NCI-H69 (cell line): ENCODE data around the gene FAM181B.

Source experiments
- DNase-seq: peaks from one replicate; lab custom pipeline; 2025; lab: John Stamatoyannopoulos, UW

Gene FAM181B, protein sequence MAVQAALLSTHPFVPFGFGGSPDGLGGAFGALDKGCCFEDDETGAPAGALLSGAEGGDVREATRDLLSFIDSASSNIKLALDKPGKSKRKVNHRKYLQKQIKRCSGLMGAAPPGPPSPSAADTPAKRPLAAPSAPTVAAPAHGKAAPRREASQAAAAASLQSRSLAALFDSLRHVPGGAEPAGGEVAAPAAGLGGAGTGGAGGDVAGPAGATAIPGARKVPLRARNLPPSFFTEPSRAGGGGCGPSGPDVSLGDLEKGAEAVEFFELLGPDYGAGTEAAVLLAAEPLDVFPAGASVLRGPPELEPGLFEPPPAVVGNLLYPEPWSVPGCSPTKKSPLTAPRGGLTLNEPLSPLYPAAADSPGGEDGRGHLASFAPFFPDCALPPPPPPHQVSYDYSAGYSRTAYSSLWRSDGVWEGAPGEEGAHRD

GRCh38 chr11:82733444-82734119 lies at the start of gene FAM181B:
Gene FAM181B (minus strand): TSS chr11:82733864. CDS start chr11:82733729, 135 bp downstream.
- DNase-seq = peak; percentile 91

DNA sequence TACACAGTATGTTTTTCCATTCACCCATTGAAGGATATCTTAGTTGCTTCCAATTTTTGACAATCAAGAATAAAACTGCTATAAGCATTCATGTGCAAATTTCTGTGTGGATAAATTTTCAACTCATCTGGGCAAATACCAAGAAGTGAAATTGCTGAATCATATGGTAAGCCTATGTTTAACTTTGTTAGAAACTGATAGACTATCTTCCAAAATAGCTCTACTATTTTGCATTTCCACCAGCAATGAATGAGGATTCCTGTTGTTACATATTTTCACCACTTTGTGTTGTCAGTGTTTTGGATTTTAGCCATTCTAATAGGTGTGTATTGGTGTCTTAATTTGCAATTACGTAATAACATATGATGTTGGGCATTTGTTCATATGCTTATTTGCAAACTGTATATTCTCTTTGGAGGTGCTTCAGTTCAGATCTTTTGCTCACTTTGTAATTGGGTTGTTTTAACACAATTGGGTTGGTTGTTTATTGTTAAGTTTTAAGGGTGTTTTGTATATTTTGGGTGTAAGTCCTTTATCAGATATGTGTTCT lies 49.2 kb upstream of the FAM181B start:
- DNase-seq = no peak

DNA sequence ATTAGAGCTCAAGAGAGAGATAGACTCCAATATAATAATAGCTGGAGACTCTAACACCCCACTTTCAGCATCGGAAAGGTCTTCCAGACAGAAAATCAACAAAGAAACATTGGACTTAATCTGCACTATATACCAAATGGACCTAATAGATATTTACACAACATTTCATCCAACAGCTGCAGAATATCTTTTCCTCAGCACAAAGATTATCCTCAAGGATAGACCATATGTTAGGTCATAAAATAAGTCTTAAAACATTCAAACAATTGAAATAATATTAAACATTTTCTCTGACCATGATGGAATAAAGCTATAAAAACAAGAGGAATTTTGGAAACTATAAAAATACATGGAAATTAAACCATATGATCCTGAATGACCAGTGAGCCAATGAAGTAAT lies 45.1 kb upstream of the FAM181B start:
- DNase-seq = no peak

DNA sequence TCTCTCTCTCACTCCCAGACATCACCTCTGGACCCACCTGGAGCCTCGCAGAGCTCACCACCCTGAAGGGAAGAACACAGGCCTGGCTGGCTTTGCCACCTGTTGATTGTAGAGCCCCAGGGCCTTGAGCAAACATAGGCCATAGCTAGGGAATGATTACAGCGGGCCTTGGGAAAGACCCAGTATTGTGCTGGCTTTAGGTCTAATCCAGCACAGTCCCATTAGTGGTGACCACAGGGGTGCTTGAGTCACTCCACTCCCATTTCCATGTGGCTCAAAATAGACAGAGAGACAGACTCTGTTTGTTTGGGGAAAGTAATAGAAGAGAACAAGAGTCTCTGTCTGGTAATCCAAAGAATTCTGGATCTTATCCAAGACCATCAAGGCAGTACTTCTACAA lies 42.7 kb upstream of the FAM181B start:
- peak; percentile 87 for DNase-seq

DNA sequence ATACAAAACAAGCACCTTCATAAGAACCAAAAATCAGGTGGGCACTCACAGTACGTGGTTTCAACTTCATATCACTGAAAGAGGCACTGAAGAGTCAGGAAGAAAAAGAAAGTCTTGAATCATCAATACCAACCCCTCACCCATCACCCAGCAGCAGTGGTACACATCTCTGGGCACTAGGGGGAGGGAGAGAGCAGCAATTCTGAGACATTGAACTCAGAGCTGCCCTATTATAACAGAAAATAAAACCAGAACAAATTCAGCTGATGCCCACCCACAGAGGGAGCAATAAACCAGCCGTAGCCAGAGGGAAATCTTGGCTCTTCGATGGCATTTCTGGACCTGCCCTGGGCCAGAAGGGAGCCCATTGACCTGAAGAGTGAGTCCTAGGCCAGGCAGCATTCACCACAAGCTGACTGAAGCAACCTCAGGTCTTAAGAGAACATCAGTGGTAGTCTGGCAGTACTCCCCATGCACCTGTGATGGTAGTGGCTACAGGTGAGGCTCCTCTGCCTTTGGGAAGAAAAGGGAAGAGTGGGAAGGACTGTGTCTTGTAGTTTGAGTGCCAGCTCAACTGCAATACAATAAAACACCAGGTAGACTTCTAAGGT lies 42.2 kb upstream of the FAM181B start:
- DNase-seq = peak; percentile 70

DNA sequence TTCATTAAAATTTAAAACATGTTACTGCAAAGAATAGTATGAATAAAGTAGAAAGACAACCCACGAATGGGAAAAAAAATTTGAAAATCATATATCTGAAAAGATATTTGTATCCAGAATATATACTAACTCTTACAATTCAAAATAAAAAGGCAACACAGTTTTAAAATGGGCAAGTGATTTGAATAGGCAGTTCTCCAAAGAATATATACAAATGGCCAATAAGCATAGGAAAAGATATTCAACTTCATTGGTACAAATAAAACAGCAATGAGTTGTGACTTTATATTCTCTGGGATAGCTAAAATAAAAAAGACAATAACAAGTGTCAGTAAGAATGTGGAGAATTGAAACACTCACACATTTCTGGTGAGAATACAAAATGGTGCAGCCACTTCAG lies 41.6 kb upstream of the FAM181B start:
- DNase-seq = no peak

GRCh38 chr11:82771781-82772180 lies 38.1 kb upstream of the FAM181B start:
- DNase-seq = no peak

DNA sequence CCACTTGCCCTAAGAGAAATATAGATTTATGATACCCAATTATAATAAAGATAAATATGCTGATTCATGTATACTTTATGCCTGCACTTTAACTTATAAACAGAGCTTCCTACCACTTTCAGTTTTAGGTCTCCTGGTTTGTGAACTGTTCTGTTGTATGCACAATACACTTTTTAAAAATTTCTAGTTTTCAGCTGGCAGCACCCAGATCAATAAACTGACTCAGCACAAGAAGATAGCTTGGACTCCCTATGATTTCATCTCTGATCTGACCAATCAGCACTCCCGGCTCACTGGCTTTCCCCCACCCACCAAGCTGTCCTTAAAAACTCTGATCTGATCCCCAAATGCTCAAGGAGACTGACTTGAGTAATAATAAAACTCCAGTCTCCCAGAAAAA lies 33.5 kb upstream of the FAM181B start:
- DNase-seq = no peak

GRCh38 chr11:82765466-82766034 lies 31.9 kb upstream of the FAM181B start:
- DNase-seq = peak; percentile 70

DNA sequence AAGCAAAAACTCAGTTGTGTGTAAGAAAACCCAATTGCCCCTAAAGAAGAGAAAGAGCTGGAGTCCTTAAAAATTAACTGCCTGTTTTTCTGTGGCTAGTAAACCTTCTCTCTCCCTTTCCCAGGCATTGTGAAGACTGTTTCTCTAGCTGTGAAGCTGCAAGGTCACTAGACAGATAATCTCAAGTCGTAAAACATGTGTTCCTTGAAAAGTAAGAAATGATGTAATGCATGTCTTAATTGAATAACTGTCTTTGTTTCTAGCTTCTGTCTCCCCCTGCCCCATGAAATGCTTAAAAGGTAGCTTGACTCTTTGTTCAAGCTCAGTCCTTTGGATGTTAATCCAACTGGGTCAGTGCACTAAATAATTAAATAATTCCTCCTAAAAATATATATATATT lies 29.5 kb upstream of the FAM181B start:
- no peak for DNase-seq

DNA sequence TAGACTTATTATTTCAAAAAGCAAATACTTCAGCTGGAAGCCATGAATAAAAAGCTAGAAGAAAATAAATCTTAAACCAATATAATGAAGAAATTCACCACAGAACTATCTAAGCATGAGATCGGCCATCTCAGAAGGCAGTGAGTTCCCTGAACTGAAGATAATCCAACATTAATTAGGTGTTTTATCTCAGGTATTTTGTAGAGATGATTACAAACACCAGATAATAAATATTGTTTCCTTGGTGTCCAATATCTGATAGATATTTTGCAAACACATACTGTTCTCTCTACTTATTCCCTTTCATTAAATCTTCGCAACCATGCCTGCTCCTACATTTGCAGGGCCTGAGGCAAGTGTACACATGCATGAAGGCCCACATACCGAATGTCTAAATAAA lies 26.0 kb upstream of the FAM181B start:
- DNase-seq = no peak

DNA sequence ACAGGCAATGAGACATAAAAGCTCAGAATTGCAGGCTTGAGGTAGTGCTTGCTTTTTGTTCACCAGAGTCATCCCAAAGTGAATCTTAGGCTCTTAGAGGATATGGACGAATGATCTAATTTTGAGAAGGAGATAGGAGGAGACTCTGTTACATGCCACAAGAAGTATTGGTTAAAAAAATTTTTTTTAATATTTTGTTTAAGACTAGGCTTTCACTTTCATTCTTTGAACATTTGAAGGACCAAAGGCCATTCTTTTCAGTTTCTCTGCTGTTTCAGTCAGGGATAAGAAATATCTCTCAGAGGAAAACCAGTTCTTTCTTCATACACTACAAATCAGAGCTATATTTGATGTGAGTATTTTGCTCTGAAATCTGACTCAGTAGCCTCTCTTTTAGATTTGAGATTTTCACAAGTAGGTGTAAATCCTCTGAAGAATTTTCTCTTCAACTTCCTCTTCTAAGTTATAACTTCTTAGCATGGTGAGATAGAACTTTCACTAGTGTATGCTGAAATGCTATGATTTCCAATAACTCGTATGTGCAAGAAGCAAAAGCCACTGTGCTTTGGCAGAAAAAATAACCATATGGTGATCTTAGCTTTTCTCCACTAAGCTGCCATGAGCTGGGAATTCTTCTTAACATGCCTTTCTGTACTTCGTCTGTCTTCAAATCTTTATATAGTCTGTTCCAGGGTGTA lies 24.1 kb upstream of the FAM181B start:
- DNase-seq = no peak

GRCh38 chr11:82756765-82757639 lies 23.3 kb upstream of the FAM181B start:
- DNase-seq = peak; percentile 9

- DNase-seq = no peak
Observed at GRCh38 chr11:82754410-82754809, 20.7 kb upstream of the FAM181B start.

DNA sequence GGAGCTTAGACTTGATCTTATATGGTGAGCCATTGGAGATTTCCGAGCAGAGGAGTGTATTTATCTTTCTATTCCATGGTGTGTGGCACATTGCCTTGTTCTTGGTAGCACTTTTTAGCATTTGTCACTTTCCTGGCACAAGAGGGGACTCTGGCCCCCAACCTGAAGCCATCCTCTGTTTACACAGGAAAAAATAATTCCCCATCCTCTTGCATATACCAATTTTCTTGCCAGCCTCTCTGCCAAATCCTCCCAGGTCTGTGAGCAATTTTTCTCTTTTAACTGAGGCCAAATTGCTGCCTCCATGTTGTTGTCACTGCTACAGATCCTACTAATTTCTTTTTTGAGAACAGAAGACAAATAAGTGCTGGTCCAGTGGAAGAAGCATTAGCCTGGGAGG lies 20.3 kb upstream of the FAM181B start:
- DNase-seq = no peak

- DNase-seq = no peak
Observed at GRCh38 chr11:82752801-82753200, 19.1 kb upstream of the FAM181B start.

GRCh38 chr11:82750643-82751139 lies 17.0 kb upstream of the FAM181B start:
- peak; percentile 62 for DNase-seq

- no peak for DNase-seq
Observed at GRCh38 chr11:82747471-82747870, 13.8 kb upstream of the FAM181B start.

DNA sequence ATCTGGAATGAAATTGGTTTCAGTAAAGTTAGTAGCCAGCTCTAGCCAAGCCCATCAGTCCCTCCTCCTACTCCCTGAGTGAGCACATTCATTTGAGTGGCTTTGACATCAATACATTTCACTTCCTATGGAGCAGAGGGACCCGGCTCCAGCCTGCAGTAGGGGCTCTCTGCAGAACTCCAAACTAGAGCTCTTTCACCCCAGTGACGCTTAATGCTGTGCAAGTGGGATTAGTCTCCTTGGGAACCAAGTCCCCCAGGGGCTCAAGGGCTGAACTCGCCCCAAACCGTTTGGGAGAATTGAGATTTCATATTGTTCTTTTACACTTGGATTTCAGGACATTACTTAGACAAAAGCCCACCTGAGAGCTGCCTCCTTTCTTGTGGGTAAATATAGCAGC lies 4.4 kb upstream of the FAM181B start:
- DNase-seq = peak; percentile 34

- DNase-seq = no peak
Observed at GRCh38 chr11:82734120-82734479, 436 bp upstream of the FAM181B start.
